ENCODE measurements around the gene PI4K2B.
"Not testable (repeated sequence)": the region's sequence is repeated elsewhere in the genome, so short reads cannot be mapped to it uniquely, and the experiment has no call there.

The PI4K2B gene

DNA sequence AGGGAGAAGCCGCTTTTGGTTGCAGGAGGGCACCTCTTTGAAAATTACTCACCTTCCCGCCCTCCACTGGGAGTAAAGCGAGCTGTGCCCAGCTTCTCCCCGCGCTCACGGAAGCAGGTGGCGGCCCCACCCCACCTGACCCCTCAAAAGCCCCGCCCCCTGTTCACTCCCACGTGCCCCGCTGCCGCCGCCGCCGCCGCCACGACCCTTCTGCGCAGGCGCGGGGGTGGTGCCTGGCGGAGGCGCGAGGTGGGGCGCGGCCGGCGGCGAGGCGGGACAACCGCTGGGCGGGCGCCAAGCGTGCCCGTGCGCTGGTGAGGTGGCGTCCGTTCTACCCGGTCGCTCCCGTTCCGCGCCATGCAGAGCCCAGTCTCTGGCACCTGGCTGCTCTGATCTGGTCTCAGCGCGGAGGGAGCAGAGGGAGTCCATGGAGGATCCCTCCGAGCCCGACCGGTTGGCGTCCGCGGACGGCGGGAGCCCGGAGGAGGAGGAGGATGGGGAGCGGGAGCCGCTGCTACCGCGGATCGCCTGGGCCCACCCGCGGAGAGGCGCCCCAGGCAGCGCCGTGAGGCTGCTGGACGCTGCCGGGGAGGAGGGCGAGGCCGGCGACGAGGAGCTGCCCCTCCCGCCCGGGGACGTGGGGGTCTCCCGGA lies at the start of gene PI4K2B:
PI4K2B (plus strand) TSS at position 297 of the 653 bp plus-strand sequence; CDS start at position 428, 131 bp downstream.
- Mint-ChIP-seq H3K4me1 (peaks cover 54% of the 10 kb centered on the region), H3K9me3 (peaks cover 23% of the 10 kb centered on the region), H3K4me3 (peak within 1 kb of the TSS; percentile 85), H3K27ac (peak within 1 kb of the TSS; percentile 96), H3K27me3 (no peaks in the 10 kb centered on the region), H3K36me3 (ENCODE audit: low read depth) (peaks cover 27% of the 10 kb centered on the region)
- DNase-seq: peak; percentile 96
- ATAC-seq: peak; percentile 92

DNA sequence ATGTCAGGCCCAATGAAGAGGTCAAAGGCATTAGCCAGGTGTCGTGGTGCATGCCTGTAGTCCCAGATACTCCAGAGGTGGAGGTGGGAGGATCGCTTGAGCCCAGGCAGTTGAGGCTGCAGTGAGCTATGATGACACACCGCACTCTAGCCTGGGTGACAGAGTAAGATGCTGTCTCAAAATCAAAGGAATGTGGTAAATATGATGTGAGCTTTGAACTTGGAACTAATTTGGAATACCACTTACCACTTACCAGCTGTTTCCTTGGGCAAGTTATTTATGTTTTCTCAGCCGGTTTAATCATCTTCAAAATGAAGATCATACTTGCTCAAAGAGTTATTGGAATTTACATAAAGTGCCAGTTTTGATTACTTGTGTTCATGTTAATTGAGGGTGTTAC lies 49.8 kb upstream of the PI4K2B start:
- Mint-ChIP-seq H3K36me3 (ENCODE audit: low read depth) (no peaks in the 10 kb centered on the region), H3K4me3 (no peak overlapping the region), H3K27ac (no peak overlapping the region), H3K27me3 (no peaks in the 10 kb centered on the region), H3K4me1 (peaks cover 14% of the 10 kb centered on the region), H3K9me3 (no peaks in the 10 kb centered on the region)
- ATAC-seq (no peak), DNase-seq (no peak)

DNA sequence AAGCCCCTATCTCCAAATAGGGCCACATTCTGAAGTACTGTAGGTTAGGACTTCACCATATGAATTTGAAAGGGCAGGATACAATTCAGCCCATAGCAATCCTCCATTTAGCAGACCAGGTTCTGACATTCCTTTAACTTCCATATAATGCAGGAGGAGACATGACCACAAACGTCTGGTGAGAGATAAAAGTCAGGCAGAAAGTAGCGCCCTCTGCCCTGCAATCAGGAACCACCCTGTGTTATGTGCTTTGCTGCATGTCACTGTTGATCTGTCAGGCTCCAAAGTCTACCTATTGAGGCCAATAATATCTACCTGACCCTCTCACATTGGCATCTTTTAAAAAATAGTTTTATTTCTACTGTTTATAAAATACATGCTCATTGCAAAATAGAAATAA lies 43.4 kb upstream of the PI4K2B start:
- DNase-seq (no peak), ATAC-seq (no peak)
- Mint-ChIP-seq H3K4me3 (no peak overlapping the region), H3K27ac (no peak overlapping the region), H3K4me1 (peaks cover 7% of the 10 kb centered on the region), H3K9me3 (no peaks in the 10 kb centered on the region), H3K27me3 (no peaks in the 10 kb centered on the region), H3K36me3 (ENCODE audit: low read depth) (no peaks in the 10 kb centered on the region)

DNA sequence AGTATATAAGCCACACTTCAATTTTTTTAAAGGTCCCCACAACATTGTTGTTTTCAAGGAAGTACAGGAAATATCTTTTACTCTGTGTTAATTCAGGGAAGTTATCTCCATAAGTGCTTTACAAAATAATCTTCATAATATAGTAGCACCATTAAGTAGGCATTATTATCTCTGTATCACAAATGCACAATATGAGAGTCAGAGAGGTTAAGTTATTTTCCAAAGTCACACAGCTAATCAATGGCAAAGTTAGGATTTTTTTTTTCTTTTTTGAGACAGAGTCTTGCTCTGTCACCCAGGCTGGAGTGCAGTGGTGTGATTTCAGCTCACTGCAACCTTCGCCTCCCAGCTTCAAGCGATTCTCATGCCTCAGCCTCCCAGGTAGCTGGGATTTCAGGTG lies 35.1 kb upstream of the PI4K2B start:
- peaks cover 13% of the 10 kb centered on the region for H3K9me3 Mint-ChIP-seq
- ATAC-seq: no peak

DNA sequence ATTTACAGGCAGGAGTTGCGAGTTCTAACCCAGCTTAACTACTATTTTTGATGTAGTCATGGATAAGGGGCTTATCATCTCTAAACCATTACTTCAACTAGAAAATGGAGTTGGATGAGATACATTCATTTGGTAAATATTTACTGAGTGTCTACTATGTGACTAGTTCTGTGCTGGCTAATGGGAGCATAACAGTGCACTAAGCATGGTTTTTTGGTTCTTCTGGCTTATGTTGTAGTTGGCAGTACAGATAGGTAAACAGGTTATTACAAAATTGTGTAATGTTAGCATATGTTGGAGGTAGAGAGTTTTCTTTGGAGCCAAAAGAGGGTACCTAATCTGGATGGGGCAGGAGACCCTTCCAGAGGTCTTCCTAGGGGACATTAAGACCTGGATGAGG lies 25.8 kb upstream of the PI4K2B start:
- Mint-ChIP-seq H3K27ac (no peak overlapping the region), H3K27me3 (no peaks in the 10 kb centered on the region)

More for the DNA sequence above, 35.1 kb upstream of the PI4K2B start:
- no peaks in the 10 kb centered on the region for H3K27me3 Mint-ChIP-seq
- no peak overlapping the region for H3K4me3 Mint-ChIP-seq
- H3K36me3 Mint-ChIP-seq (ENCODE audit: low read depth): peaks cover 16% of the 10 kb centered on the region
- DNase-seq: no peak
- H3K4me1 Mint-ChIP-seq: peaks cover 7% of the 10 kb centered on the region
- H3K27ac Mint-ChIP-seq: no peak overlapping the region

DNA sequence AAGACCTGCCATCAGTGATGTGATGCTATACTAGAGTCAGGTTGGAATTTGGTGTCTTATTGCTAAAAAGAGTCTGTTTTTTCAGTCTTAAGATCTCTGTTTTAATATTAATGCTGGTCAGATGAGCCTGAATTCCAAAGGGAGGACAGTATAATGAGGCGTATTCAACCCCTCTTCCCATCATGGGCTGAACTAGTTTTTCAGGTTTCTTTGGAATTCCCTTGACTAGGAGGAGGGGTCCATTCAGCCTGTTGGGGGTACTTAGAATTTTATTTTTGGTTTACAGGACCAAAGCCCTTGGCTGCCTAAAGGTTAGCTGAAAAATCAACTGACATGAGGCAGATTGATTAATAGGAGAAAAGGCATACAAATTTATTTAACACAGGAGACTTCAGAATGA lies 24.1 kb upstream of the PI4K2B start:
- ATAC-seq: no peak
- H3K9me3 Mint-ChIP-seq: no peaks in the 10 kb centered on the region

More for the DNA sequence above, 25.8 kb upstream of the PI4K2B start:
- no peak for DNase-seq
- H3K36me3 Mint-ChIP-seq (ENCODE audit: low read depth): no peaks in the 10 kb centered on the region
- H3K4me1 Mint-ChIP-seq: no peaks in the 10 kb centered on the region
- ATAC-seq: no peak
- peaks cover 9% of the 10 kb centered on the region for H3K9me3 Mint-ChIP-seq
- H3K4me3 Mint-ChIP-seq: no peak overlapping the region

DNA sequence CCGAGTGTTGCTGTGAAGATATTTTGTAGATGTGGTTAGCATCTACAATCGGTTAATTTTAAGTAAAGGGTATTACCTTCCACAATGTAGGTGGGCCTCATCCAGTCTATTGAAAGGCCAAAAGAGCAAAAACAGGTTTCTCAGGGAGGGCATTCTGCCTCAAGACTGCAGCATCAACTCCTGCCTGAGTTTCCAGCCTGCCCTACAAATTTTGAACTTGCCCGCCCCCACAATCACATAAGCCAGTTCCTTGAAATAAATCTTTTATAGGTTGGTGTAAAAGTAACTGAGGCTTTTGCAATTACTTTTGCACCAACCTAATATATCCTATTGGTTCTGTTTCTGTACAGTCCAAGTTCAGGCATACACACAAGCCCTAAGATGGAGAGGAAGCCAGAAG lies 22.1 kb upstream of the PI4K2B start:
- no peak for DNase-seq
- Mint-ChIP-seq H3K27me3 (no peaks in the 10 kb centered on the region), H3K9me3 (no peaks in the 10 kb centered on the region), H3K4me3 (no peak overlapping the region), H3K27ac (no peak overlapping the region), H3K36me3 (ENCODE audit: low read depth) (peaks cover 3% of the 10 kb centered on the region), H3K4me1 (no peaks in the 10 kb centered on the region)
- no peak for ATAC-seq

More for the DNA sequence above, 24.1 kb upstream of the PI4K2B start:
- no peaks in the 10 kb centered on the region for H3K27me3 Mint-ChIP-seq
- H3K4me3 Mint-ChIP-seq: no peak overlapping the region
- DNase-seq: no peak
- H3K36me3 Mint-ChIP-seq (ENCODE audit: low read depth): no peaks in the 10 kb centered on the region
- no peaks in the 10 kb centered on the region for H3K4me1 Mint-ChIP-seq
- H3K27ac Mint-ChIP-seq: no peak overlapping the region

DNA sequence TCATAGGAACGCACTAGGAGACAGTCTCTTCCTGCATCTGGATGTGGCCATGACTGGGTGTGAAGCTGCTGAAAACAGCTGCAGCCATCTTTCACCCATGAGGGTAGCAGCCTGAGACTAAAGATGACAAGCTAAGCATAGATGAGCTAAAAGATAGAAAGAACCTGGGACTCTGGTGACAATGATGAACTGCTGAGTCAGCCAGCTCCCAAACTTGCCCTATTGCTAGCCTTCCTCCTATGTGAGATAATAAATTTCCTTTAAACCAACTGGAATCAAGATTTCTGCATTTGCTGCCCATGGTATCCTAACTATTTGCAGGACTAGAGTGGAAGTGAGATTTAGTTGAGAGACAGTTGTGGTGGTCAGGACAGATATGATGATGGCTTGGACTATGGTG lies 21.0 kb upstream of the PI4K2B start:
- Mint-ChIP-seq H3K36me3 (ENCODE audit: low read depth) (peaks cover 3% of the 10 kb centered on the region), H3K27ac (no peak overlapping the region), H3K4me3 (no peak overlapping the region), H3K4me1 (no peaks in the 10 kb centered on the region), H3K27me3 (no peaks in the 10 kb centered on the region), H3K9me3 (no peaks in the 10 kb centered on the region)
- DNase-seq: no peak
- no peak for ATAC-seq

DNA sequence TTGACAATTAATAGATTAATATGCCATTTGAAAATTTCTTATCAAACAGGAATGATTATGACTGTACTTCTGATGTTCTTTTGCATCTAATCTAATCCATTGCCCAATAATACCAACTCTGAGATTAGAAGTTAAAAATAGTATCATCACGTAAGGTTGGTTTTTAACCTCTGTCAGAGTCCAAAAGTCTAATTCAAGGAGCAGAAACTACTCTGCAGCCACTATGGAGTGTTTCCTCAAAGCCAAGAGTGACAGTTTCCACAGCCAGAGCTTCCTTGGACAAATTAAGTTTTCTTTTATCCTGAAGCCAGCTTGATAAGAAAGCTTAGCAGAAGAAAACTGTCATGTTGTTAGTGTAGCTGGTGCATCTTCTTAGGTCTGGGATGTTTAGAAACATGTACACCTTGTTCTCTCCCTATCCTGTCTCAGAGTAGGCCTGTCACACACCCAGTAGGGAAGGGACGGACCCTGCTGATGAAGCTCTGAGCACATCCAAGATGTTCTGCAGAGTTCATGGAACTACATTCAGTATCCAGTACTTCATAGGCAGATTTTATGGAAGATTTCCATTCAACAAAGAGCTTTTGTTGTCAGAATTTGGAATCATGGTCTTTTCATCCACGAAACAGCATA lies 20.4 kb upstream of the PI4K2B start:
- Mint-ChIP-seq H3K27me3 (no peaks in the 10 kb centered on the region), H3K4me1 (no peaks in the 10 kb centered on the region), H3K36me3 (ENCODE audit: low read depth) (peaks cover 4% of the 10 kb centered on the region), H3K27ac (no peak overlapping the region), H3K9me3 (peaks cover under 1% of the 10 kb centered on the region), H3K4me3 (no peak overlapping the region)
- no peak for ATAC-seq
- DNase-seq: no peak

DNA sequence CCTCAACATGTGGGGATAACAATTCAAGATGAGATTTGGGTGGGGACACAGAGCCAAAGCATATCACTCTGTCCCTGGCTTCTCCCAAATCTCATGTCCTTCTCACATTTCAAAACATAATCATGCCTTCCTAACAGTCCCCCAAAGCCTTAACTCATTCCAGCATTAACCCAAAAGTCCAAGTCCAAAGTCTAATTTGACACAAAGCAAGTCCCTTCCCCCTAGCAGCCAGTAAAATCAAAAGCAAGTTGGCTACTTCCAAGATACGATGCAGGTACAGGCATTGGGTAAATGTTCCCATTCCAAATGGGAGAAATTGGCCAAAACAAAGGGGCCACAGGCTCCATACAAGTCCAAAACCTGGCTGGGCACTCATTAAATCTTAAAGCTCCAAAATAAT lies 19.1 kb upstream of the PI4K2B start:
- H3K36me3 Mint-ChIP-seq (ENCODE audit: low read depth); ATAC-seq; H3K4me1 Mint-ChIP-seq; H3K4me3 Mint-ChIP-seq; H3K27me3 Mint-ChIP-seq; H3K9me3 Mint-ChIP-seq; H3K27ac Mint-ChIP-seq; DNase-seq: not testable (repeated sequence)

DNA sequence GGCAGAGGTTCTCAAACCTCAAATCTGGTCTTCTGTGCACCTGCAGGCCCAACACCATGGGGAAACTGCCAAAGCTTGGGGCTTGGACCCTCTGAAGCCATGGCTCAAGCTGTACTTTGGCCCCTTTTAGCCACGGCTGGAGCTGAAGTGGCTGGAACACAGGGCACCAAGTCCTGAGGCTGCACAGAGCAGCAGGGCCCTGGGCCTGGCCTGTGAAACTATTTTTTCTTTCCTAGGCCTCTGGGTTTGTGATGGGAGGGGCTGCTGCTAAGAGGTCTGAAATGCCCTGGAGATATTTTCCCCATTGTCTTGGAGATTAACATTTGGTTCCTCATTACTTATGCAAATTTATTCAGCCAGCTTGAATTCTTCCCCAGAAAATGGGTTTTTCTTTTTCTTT lies 18.3 kb upstream of the PI4K2B start:
- H3K36me3 Mint-ChIP-seq (ENCODE audit: low read depth): peaks cover 13% of the 10 kb centered on the region
- H3K27ac Mint-ChIP-seq: no peak overlapping the region
- no peak for DNase-seq
- no peak for ATAC-seq
- no peak overlapping the region for H3K4me3 Mint-ChIP-seq
- no peaks in the 10 kb centered on the region for H3K27me3 Mint-ChIP-seq
- no peaks in the 10 kb centered on the region for H3K4me1 Mint-ChIP-seq
- H3K9me3 Mint-ChIP-seq: peaks cover 12% of the 10 kb centered on the region

DNA sequence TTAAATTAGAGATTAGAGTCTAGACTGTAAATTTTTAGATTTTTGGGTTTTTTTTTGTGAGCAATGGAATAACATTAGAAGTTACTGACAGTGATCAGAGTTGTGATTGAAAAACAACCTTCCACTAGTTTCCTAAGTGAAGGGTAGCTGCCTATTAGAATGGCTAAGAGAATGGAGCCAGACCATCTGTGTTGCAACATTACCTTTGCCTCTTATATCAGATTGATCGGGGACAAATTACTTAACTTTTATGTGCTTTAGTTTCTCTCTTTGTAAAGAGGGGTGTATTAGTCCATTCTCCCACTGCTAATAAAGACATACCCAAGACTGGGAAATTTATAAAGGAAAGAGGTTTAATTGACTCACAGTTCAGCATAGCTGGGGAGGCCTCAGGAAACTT lies 12.5 kb upstream of the PI4K2B start:
- Mint-ChIP-seq H3K4me3 (no peak overlapping the region), H3K27me3 (no peaks in the 10 kb centered on the region)

DNA sequence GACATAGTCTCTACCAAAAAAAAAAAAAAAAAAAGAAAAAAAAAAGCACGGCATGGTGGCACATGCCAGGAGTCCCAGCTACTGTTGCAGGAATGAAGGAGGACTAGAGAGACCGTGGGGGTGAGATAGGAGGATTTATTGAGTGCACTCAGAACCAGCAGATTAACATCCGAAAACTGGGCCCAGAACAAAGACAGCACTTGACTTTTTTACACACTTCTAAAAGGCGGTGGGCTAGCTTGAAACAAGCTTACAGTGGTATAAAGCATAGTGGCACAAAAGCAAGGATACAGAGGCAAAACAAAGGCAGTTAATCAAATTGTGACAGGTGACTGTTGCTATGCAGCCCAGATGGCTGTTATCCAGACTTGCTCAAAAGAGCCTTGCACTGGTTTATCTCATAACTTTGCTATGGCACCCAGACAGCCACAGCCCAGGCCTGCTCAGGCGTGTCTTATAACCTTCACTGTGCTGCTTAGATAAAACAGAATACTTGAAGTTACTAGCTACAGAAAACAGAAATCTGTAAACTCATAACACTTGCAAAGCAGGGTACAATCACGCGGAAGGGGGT lies 9.9 kb upstream of the PI4K2B start:
- Mint-ChIP-seq H3K4me3 (no peak overlapping the region), H3K36me3 (ENCODE audit: low read depth) (peaks cover 39% of the 10 kb centered on the region), H3K27ac (no peak overlapping the region), H3K4me1 (no peaks in the 10 kb centered on the region), H3K9me3 (peaks cover 52% of the 10 kb centered on the region), H3K27me3 (no peaks in the 10 kb centered on the region)
- ATAC-seq: no peak
- DNase-seq: no peak

More for the DNA sequence above, 12.5 kb upstream of the PI4K2B start:
- ATAC-seq: no peak
- H3K27ac Mint-ChIP-seq: no peak overlapping the region
- peaks cover 52% of the 10 kb centered on the region for H3K9me3 Mint-ChIP-seq
- no peak for DNase-seq
- H3K4me1 Mint-ChIP-seq: no peaks in the 10 kb centered on the region
- H3K36me3 Mint-ChIP-seq (ENCODE audit: low read depth): peaks cover 36% of the 10 kb centered on the region

DNA sequence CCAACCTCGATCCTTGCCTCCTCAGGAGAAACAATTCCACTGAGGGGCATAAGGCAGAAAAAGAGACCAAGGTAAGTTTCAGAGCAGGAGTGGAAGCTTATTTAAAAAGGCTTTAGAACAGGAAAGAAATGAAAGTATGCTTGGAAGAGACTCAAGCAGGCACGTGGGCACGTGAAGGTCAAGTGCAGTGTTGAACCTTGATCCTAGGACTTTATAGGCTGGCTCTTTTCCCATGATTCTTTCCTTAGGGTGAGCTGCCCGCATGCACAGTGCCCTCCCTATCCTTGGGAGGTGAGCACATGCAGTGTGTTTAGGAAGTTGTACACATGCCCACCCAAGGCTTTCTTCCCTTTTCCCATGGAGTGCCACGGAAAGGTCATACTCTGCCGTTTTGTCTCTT lies 4.0 kb upstream of the PI4K2B start:
- Mint-ChIP-seq H3K4me3 (no peak overlapping the region), H3K4me1 (peaks cover 20% of the 10 kb centered on the region), H3K27ac (no peak overlapping the region), H3K27me3 (no peaks in the 10 kb centered on the region), H3K36me3 (ENCODE audit: low read depth) (peaks cover 28% of the 10 kb centered on the region), H3K9me3 (peaks cover 26% of the 10 kb centered on the region)
- ATAC-seq (no peak), DNase-seq (no peak)

DNA sequence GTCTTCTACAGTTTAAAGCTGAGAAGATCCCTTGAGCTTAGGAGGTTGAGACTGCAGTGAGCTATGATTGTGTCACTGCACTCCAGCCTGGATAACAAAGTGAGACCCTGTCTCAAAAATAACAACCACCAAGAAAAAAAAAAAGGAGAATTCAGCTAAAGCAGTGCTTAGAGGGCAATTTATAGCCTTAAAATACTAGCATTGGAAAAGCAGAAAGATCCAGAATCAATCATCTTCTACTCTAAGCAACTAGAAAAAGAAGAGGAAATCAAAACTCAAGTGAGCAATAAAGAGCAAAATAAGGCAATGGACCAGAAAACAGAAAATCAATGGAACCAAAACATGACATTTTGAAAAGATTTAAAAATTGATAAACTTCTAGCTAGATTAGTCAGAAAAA lies 639 bp upstream of the PI4K2B start:
- Mint-ChIP-seq H3K36me3 (ENCODE audit: low read depth) (peaks cover 20% of the 10 kb centered on the region), H3K4me3 (peak overlapping the region; percentile 83)

More for the DNA sequence above, 639 bp upstream of the PI4K2B start:
- Mint-ChIP-seq H3K9me3 (peaks cover 19% of the 10 kb centered on the region), H3K27ac (peak overlapping the region; percentile 92), H3K4me1 (peaks cover 49% of the 10 kb centered on the region), H3K27me3 (no peaks in the 10 kb centered on the region)
- DNase-seq (no peak), ATAC-seq (no peak)

All from activated naive CD8-positive, alpha-beta T cell treated with anti-CD3 and anti-CD28 coated beads, Interleukin-2, amount 50 U/mL, for 24 hours (primary cell).